Measurements from ENCODE around the gene PLA2G4E.
A peak's percentile ranks its signal among the peaks of the same experiment; 100 is the strongest.

PLA2G4E gene

DNA sequence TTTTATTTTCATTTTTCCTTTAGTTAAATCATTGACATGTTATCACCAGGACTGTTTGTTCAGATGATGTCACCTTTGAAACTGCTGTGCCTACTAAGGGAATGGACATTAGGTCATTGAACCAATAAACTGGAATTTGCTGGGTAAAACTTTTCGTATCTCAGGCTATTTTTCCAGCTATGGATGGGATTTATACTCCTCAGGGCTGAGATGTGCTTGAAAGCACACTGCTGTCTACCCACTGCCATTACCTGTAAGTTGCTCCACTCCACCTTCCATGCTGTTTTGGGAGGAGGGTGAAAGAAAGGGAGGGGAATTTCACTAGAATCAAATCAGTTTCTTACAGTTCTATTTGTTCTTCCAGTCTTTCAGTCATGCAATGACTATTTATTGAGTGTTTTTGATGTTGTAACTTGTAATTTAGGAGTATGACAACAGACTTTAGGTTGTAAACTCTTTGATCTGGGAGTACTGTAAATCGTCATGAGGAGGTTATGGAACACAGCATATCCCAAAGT, 59.8 kb downstream of the PLA2G4E start:
- Histone ChIP-seq H3K9me3 (ENCODE audit: control insufficient read depth, insufficient read depth, low read depth, low read length) (0 out of 2 replicates have a peak, but pooled peaks cover 5% of the 10 kb centered on the region), H3K4me3 (ENCODE audit: low read depth, low read length) (no peak overlapping the region), H3K27ac (ENCODE audit: low read depth, low read length) (no peak overlapping the region), H3K36me3 (ENCODE audit: control insufficient read depth, insufficient read depth, low read length) (no peaks in the 10 kb centered on the region), H3K9ac (ENCODE audit: low read length) (no peak overlapping the region), H3K4me1 (ENCODE audit: control insufficient read depth, insufficient read depth, low read length) (peaks cover 10% of the 10 kb centered on the region; the same call in 1 of the 2 replicates), H3K27me3 (ENCODE audit: control insufficient read depth, insufficient read depth, low read length) (no peaks in the 10 kb centered on the region)

DNA sequence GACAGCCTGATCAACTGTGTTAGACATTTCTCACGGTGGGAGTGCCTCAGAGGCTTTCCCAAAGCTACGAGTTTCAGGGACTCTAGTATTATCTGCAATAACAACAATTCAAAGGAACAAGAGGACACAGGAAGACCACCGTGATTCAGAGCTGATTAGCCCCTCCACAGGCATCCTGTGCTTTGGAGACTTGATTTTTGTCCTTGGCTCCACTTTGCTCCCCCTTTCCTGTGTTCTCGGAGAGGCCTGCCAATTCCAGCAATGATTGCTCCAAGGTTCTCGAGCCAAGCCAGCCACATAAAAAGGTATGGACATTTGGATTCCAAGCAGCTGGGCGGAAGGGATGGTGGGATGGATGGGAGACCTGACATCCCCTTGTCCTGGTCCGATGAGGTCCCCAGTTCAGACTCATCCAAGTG, 62.8 kb downstream of the PLA2G4E start:
- H3K9me3 ChIP-seq (ENCODE audit: control insufficient read depth, insufficient read depth, low read depth, low read length), result 0 out of 2 replicates have a peak, but pooled peaks cover 5% of the 10 kb centered on the region
- H3K27ac ChIP-seq (ENCODE audit: low read depth, low read length), result no peak overlapping the region
- H3K36me3 ChIP-seq (ENCODE audit: control insufficient read depth, insufficient read depth, low read length), result peaks cover 8% of the 10 kb centered on the region

DNA sequence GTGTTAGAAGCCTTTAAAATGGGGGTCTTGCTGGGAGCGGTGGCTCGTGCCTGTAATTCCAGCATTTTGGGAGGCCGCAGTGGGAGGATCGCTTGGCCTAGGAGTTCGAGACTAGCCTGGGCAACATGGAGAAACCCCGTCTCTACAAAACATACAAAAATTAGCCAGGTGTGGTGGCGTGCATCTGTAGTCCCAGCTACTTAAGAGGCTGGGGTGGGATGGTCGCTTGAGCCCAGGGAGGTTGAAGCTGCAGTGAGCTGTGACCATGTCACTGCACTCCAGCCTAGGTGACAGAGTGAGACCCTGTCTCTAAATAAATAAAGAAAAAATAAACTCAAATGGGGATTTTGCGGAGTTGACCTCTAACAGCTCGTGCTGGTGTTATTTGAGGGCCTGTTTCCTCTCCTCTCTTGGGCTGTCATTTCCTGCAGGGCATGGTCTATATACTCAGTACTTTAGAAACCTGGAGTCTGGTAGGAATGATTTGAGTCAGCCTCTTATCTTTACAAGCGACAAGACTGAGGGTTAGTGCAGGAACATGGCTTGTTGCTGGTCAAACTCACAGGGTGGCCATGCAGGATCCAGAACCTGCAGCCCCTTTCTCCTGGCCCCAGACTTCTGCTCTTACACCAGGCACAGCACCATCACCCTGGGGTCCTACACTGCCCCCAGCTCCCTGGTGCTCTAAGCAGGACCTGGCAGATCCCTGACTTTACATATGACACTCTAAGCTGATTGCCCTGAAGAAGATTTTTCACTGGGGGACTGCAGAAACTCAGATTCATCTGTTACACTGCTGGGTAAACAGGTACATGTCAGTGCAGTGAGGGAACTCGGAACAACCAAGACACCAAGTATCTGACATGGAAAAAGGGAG, 63.6 kb downstream of the PLA2G4E start:
- H3K9ac ChIP-seq (ENCODE audit: low read length), result no peak overlapping the region
- H3K27ac ChIP-seq (ENCODE audit: low read depth, low read length), result no peak overlapping the region
- H3K36me3 ChIP-seq (ENCODE audit: control insufficient read depth, insufficient read depth, low read length), result peaks cover 13% of the 10 kb centered on the region
- H3K27me3 ChIP-seq (ENCODE audit: control insufficient read depth, insufficient read depth, low read length), result no peaks in the 10 kb centered on the region
- H3K9me3 ChIP-seq (ENCODE audit: control insufficient read depth, insufficient read depth, low read depth, low read length), result 0 out of 2 replicates have a peak, but pooled peaks cover 4% of the 10 kb centered on the region
- H3K4me1 ChIP-seq (ENCODE audit: control insufficient read depth, insufficient read depth, low read length), result peaks cover 14% of the 10 kb centered on the region; the same call in 1 of the 2 replicates
- H3K4me3 ChIP-seq (ENCODE audit: low read depth, low read length), result no peak overlapping the region

More for the DNA sequence above, 62.8 kb downstream of the PLA2G4E start:
- H3K27me3 ChIP-seq (ENCODE audit: control insufficient read depth, insufficient read depth, low read length), result no peaks in the 10 kb centered on the region
- H3K4me3 ChIP-seq (ENCODE audit: low read depth, low read length), result no peak overlapping the region
- H3K4me1 ChIP-seq (ENCODE audit: control insufficient read depth, insufficient read depth, low read length), result peaks cover 14% of the 10 kb centered on the region; the same call in 1 of the 2 replicates
- no peak overlapping the region for H3K9ac ChIP-seq (ENCODE audit: low read length)

DNA sequence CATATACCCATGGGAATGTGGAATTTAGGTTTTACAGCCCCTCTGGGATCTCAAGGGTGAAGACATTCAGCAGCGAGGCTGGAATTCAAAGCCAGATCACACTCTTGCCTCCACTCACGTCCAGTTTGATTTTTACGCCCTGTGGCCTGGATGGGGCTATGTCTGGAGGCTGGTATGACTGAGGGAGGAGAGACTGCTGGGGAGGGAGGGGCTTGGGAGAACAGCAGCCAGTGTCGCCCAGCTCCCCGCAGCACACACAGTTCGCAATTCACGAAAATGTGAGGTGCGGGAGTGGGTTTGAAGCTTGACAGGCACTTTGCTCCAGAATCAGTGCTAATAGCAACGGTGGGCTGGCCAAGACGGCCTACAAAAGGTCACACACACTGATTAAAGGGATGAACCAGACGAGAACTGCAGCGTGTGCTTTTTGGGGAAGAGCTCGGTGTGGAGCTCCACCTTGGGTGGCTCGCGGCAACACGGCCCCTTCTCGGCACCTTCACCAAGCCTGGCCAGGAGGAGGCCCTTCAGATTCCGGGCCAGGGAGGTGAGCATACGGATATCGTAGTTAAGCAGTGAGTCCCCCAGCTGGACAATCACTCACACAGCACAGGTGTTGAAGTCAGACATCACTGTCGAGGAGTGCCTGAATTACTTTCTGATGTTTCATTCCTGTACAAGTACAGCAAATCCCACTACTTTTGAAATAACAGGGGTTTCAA, 64.9 kb downstream of the PLA2G4E start:
- Histone ChIP-seq H3K4me1 (ENCODE audit: control insufficient read depth, insufficient read depth, low read length) (peaks cover 14% of the 10 kb centered on the region; the same call in 1 of the 2 replicates), H3K9me3 (ENCODE audit: control insufficient read depth, insufficient read depth, low read depth, low read length) (no peaks in the 10 kb centered on the region), H3K36me3 (ENCODE audit: control insufficient read depth, insufficient read depth, low read length) (peaks cover 17% of the 10 kb centered on the region), H3K9ac (ENCODE audit: low read length) (peak overlapping the region; percentile 0), H3K27ac (ENCODE audit: low read depth, low read length) (no peak overlapping the region), H3K27me3 (ENCODE audit: control insufficient read depth, insufficient read depth, low read length) (no peaks in the 10 kb centered on the region), H3K4me3 (ENCODE audit: low read depth, low read length) (no peak overlapping the region)

DNA sequence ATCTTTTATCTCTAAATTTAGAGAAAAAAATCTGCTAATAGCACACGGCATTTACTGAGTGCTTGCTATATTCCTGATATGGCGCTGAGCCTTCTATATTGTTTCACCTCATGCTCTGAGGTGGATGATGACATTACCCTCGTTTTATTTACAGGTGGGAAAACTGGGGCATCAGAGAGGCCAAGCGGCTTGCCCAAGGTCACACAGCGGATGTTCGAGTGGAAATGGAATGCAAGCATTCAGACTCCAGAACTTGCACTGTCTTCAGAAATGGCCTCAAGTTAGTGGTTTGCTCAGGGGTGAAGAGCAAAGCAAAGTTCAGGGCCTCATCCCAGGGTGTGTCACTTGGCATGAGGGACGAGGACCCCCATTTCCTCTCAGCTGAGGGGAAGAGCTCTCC, 65.7 kb downstream of the PLA2G4E start:
- Histone ChIP-seq H3K4me3 (ENCODE audit: low read depth, low read length) (no peak overlapping the region), H3K27me3 (ENCODE audit: control insufficient read depth, insufficient read depth, low read length) (no peaks in the 10 kb centered on the region), H3K27ac (ENCODE audit: low read depth, low read length) (no peak overlapping the region), H3K9ac (ENCODE audit: low read length) (no peak overlapping the region), H3K9me3 (ENCODE audit: control insufficient read depth, insufficient read depth, low read depth, low read length) (no peaks in the 10 kb centered on the region), H3K4me1 (ENCODE audit: control insufficient read depth, insufficient read depth, low read length) (peaks cover 14% of the 10 kb centered on the region; the same call in 1 of the 2 replicates), H3K36me3 (ENCODE audit: control insufficient read depth, insufficient read depth, low read length) (peaks cover 17% of the 10 kb centered on the region)

DNA sequence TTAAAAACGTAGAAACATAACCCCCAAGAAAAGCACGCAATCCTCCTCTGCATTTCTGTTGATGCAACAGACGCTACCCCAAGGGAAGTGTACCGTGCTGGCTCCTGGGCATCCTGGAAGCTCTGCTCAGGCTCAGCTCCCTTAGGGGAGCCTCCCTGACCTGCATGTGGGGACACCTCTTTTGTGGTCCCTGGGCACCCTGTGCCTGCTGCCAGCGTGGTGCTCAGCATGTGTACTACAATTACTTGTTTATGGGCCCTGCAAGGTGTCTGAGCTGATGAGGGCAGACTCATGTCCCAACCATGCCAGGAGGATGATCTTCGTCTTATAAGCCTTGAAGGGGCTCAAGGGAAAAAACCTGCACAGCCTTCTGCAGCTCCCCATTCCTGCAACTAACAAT, 66.8 kb downstream of the PLA2G4E start:
- Histone ChIP-seq H3K36me3 (ENCODE audit: control insufficient read depth, insufficient read depth, low read length) (peaks cover 17% of the 10 kb centered on the region), H3K4me3 (ENCODE audit: low read depth, low read length) (no peak overlapping the region), H3K9me3 (ENCODE audit: control insufficient read depth, insufficient read depth, low read depth, low read length) (no peaks in the 10 kb centered on the region), H3K9ac (ENCODE audit: low read length) (no peak overlapping the region), H3K27me3 (ENCODE audit: control insufficient read depth, insufficient read depth, low read length) (no peaks in the 10 kb centered on the region), H3K27ac (ENCODE audit: low read depth, low read length) (no peak overlapping the region), H3K4me1 (ENCODE audit: control insufficient read depth, insufficient read depth, low read length) (peaks cover 17% of the 10 kb centered on the region; the same call in 1 of the 2 replicates)

DNA sequence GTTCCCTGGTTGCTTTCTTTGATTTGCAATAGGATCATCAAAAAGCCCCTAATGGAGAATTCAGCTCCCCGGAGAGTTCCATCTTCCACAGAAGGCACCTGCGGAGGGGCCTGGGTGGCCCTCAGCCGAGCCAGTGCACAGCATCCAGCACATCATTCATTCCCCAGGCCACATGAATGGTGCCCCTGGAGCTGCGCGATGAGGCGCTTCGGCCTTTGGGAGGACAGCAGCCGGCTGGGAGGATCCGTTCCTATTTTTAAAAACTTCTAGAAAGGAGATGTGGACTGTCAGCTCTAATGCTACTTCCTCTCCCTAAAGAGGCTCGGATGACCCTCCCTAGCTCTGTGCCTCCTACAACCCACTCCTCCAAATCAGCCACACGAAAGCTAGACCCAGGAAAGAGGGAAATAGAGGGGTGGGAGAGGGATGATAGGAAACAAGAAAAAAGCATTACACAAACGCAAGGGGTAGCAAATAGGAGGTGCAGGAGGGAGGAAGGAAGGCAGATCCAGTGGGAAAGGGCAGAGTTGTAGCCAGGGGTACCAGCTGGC, 68.8 kb downstream of the PLA2G4E start:
- H3K9ac ChIP-seq (ENCODE audit: low read length), result no peak overlapping the region
- H3K36me3 ChIP-seq (ENCODE audit: control insufficient read depth, insufficient read depth, low read length), result peaks cover 17% of the 10 kb centered on the region
- no peaks in the 10 kb centered on the region for H3K27me3 ChIP-seq (ENCODE audit: control insufficient read depth, insufficient read depth, low read length)
- H3K9me3 ChIP-seq (ENCODE audit: control insufficient read depth, insufficient read depth, low read depth, low read length), result no peaks in the 10 kb centered on the region
- H3K4me1 ChIP-seq (ENCODE audit: control insufficient read depth, insufficient read depth, low read length), result peaks cover 16% of the 10 kb centered on the region; the same call in 1 of the 2 replicates
- no peak overlapping the region for H3K27ac ChIP-seq (ENCODE audit: low read depth, low read length)
- no peak overlapping the region for H3K4me3 ChIP-seq (ENCODE audit: low read depth, low read length)

DNA sequence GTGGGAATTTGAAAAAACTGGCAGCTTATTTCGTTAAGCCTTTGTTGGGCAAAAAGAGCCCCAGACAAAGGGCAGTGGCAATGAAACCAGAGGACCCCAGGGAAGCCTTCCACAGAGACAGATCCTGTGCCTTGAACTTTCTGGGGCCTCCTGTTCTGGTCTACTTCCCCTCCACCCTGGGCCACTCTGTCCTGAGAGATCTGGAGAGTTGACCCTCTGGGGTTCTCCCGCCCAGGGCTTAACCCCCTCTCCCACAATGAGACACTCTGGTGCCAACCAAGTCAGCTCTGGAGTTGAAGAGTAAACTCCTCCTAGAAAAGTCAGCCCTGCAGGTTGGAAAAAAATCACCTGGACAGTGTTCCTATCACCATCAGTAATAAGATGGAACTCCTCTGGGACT, 69.3 kb downstream of the PLA2G4E start:
- Histone ChIP-seq H3K27me3 (ENCODE audit: control insufficient read depth, insufficient read depth, low read length) (no peaks in the 10 kb centered on the region), H3K4me3 (ENCODE audit: low read depth, low read length) (no peak overlapping the region), H3K4me1 (ENCODE audit: control insufficient read depth, insufficient read depth, low read length) (peaks cover 16% of the 10 kb centered on the region; the same call in 1 of the 2 replicates), H3K9me3 (ENCODE audit: control insufficient read depth, insufficient read depth, low read depth, low read length) (no peaks in the 10 kb centered on the region), H3K27ac (ENCODE audit: low read depth, low read length) (no peak overlapping the region), H3K36me3 (ENCODE audit: control insufficient read depth, insufficient read depth, low read length) (peaks cover 17% of the 10 kb centered on the region), H3K9ac (ENCODE audit: low read length) (no peak overlapping the region)

DNA sequence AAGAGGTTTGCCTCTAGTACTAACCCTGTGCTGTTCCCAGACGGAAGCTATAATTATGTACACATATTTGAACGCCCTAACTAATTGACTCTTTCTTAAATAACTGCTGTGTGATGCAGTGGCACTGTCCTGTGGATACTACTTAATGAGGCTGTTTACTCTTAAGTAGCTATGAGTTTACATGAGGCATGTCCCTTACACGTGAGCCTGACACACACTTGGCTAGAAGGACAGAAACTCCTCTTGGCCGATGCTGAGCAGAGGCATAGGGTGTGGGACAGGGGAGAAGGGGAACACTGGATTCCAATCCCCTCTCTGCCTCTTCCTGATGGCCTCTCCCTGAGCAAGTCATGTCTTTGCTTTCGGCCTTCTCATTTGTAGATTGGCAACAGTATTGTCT, 70.4 kb downstream of the PLA2G4E start:
- H3K9ac ChIP-seq (ENCODE audit: low read length), result no peak overlapping the region
- H3K9me3 ChIP-seq (ENCODE audit: control insufficient read depth, insufficient read depth, low read depth, low read length), result no peaks in the 10 kb centered on the region
- peaks cover 17% of the 10 kb centered on the region for H3K36me3 ChIP-seq (ENCODE audit: control insufficient read depth, insufficient read depth, low read length)
- H3K4me1 ChIP-seq (ENCODE audit: control insufficient read depth, insufficient read depth, low read length), result peaks cover 8% of the 10 kb centered on the region; the same call in 1 of the 2 replicates
- no peaks in the 10 kb centered on the region for H3K27me3 ChIP-seq (ENCODE audit: control insufficient read depth, insufficient read depth, low read length)
- no peak overlapping the region for H3K27ac ChIP-seq (ENCODE audit: low read depth, low read length)
- H3K4me3 ChIP-seq (ENCODE audit: low read depth, low read length), result no peak overlapping the region

DNA sequence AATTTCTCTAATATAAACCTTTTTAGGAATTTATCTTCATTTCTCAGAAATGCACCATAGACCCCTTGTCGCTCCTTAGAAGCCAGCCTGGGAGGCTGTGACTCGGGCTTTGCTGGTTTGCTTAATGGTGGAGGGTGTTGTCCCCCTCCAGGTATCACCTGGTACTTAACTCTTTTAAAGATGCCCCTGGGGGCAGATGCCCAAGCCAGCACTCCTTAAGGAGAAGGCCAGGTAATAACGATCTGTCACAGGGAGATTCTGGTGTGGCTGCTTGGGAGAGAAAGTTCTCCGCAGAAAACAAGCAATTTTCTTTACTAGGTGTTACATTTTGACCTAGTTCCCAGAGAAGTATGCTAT, 70.7 kb downstream of the PLA2G4E start:
- no peak overlapping the region for H3K4me3 ChIP-seq (ENCODE audit: low read depth, low read length)
- H3K27ac ChIP-seq (ENCODE audit: low read depth, low read length), result no peak overlapping the region
- peaks cover 11% of the 10 kb centered on the region; the same call in 1 of the 2 replicates for H3K4me1 ChIP-seq (ENCODE audit: control insufficient read depth, insufficient read depth, low read length)

More for the DNA sequence above, 70.7 kb downstream of the PLA2G4E start:
- H3K36me3 ChIP-seq (ENCODE audit: control insufficient read depth, insufficient read depth, low read length), result peaks cover 17% of the 10 kb centered on the region
- no peaks in the 10 kb centered on the region for H3K27me3 ChIP-seq (ENCODE audit: control insufficient read depth, insufficient read depth, low read length)
- no peak overlapping the region for H3K9ac ChIP-seq (ENCODE audit: low read length)
- no peaks in the 10 kb centered on the region for H3K9me3 ChIP-seq (ENCODE audit: control insufficient read depth, insufficient read depth, low read depth, low read length)

All from HUES6 (cell line).